LHCN-M2 (cell line): ENCODE measurements around the gene BCAS3. TPM values are rescaled to one million over a fixed set of nuclear protein-coding genes. Genes with fewer than 3 reads are reported as not detected.
"Not testable (repeated sequence)": the region's sequence is repeated elsewhere in the genome, so short reads cannot be mapped to it uniquely, and the experiment has no call there.

ENCODE experiments used
- DNase-seq: peaks from one replicate; pipeline ENCODE4 v3.0.0-alpha.2; 2012; ENCODE audit warnings: low read depth
- total RNA-seq: library from RNA; depleted of rRNA; stranded (reverse); fragments of >200 nt; gene quantifications from 2 replicates; pipeline ENCODE4 v1.2.3, GENCODE V29; 2014

BCAS3 gene
- total RNA-seq, 1 experiment from 2014 or later: 6.9 TPM

- DNase-seq: no peak
Measured at GRCh38 chr17:60790205-60790604, 112.6 kb downstream of the BCAS3 start.

DNA sequence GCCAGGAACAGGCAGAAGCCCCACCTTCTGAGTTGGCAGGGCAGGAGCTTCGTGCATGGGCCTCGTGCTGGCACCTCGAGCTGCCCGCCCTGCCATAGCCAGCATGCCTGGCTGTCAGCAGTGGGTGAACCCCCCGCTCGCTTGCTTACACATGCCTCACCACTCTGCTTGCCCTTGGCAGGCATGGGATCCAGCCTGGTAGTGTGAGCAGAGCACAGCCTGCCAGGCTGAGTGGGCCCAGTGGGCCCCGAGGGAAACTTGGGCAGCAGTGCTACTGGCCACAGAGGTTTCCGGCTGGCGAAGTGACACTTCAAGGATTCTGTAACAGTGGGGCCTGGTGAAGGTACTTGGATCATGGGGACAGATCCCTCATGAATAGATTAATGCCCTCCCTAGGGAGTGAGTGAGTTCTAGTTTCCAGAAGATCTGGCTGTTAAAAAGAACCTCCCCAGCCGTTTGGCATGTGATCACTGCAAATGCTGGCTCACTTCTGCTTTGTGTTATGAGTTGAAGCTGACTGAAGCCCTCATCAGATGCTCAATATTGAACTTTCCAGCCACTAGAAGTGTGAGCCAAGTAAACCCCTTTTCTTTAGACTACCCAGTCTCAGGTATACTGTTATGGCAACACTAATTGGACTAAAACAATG, 114.7 kb downstream of the BCAS3 start:
- DNase-seq: no peak

DNA sequence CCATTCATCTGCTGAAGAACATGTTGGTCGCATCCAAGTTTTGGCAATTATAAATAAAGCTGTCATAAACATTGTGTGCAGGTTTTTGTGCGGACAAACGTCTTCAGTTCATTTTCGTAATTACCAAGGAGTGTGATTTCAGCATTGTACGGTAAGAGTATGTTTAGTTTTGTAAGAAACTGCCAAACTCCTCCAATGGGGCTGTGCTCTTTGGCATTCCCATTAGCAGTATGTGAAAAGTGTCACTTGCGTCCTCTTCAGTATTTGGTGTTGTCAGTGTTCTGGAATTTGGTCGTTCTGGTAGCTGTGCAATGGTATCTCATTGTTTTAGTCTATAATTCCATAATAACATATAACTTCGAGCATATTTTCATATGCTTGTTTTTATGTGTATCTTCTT, 120.9 kb downstream of the BCAS3 start:
- no peak for DNase-seq

DNA sequence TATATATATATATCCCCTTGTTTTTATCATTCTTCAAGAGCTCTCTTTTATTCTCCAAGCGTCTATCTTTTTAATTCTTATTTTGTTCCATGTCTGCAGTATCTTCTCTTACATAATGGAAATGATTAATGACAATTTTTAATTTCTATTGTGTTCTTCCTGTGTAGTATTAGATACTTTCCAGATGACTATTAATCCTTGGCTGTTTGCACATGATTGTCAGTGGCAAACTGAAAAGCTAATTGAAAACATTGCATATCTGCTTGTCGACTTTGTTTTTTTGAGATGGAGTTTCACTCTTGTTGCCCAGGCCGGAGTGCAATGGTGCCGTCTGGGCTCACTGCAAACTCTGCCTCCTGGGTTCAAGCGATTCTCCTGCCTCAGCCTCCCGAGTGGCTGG, 124.7 kb downstream of the BCAS3 start:
- no peak for DNase-seq

DNA sequence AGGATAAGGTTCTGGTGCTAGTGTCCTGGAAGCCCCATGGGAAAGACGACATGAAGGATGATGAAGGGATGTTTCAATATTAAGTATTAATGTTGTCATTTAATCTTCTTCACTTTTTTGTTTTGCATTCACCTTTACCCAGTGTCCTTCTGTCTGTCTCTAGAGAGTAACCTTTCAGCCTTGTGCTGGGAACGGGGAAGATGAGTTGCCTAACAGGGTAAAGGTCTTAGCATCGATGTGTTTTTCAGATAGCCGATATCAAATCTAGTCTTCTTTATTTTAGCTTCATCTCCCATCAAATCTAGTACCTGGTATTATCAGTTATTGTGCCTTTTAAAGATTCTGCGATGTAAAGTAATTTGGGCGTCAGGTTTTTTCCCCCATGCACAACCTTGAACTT, 125.4 kb downstream of the BCAS3 start:
- DNase-seq: no peak

GRCh38 chr17:60804831-60805230, 127.2 kb downstream of the BCAS3 start:
- DNase-seq: no peak

DNA sequence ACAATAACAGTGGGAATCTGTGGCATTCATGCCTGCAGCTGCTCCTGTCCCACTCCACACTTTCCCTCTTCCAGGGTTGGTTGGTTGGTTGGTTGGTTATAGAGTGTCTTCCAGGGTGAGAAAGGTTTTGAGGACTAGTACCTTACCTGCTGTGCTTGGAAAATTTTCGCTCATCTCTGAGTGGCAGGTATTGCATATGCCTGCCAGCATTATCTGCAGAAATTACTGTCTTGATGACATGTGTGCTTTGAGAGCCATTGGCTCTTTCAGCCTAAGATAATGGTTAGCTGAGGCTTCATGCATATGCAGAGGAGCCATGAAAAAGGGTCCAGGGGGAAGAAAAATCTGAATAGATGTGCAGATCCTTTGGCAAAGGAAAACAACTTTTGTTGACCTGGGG, 131.8 kb downstream of the BCAS3 start:
- DNase-seq: no peak

DNA sequence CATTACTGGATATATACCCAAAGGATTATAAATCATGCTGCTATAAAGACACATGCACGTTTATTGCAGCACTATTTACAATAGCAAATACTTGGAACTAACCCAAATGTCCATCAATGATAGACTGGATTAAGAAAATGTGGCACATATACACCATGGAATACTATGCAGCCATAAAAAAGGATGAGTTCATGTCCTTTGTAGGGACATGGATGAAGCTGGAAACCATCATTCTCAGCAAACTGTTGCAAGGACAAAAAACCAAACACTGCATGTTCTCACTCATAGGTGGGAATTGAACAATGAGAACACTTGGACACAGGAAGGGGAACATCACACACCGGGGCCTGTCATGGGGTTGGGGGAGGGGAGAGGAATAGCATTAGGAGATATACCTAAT, 137.3 kb downstream of the BCAS3 start:
- not testable (repeated sequence) for DNase-seq

DNA sequence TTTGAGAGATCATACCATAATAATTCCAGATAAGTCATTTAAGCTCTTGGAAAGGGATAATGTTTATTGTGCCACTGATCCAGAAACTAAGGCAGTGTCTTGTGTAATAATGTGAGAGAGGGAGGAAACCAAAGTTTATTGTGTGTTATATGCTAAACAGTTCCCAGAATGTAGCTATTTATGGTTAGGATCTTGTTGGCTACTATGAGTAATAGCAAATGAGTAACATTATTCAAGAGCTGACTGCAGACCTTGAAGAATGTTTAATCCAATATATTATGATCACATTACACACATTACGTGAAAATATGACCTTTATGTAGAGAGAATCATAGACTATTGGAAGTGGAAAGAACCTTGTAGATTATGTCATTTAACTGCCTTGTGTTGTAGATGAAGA, 139.5 kb downstream of the BCAS3 start:
- DNase-seq: peak; percentile 83

GRCh38 chr17:60819447-60820130, 141.9 kb downstream of the BCAS3 start:
- DNase-seq: no peak

- no peak for DNase-seq
Measured at GRCh38 chr17:60823515-60823914, 145.9 kb downstream of the BCAS3 start.

DNA sequence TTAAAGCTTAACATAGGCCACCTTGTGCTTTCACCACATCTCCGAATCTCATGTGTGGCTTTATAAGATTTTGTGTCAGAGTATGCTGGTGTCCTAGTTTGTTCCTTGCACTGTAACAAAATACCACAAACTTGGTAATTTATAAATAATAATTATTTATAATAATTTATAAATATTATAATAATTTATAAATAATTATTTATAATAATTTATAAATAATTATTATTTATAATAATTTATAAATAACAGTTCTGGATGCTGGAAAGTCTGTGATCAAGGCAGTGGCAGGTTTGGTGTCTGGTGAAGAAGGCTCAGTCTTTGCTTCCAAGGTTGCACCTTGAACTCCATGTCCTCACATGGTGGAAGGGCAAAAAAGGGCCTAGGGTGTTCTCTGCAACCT, 147.7 kb downstream of the BCAS3 start:
- DNase-seq: no peak

GRCh38 chr17:60827943-60828342, 150.3 kb downstream of the BCAS3 start:
- DNase-seq: no peak

GRCh38 chr17:60832151-60832585, 154.5 kb downstream of the BCAS3 start:
- DNase-seq: no peak

DNA sequence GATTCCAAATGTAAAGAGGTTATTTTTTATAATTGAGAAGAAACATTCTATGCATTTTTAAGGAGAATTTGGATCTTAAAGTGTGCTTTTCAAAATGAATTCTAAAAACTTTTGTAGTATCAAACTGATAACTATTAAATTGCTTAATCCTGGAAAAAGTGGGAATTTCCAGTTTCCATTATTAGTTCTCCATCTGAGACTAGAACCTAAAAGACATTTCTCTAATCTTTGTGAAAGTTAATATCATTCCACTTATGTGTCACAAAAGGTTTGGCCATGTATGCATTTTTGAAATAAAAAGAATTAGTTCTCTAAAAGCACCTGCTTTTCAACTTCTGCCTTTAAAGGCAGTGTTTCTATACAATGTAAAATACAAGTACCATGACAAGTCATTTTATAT, 155.0 kb downstream of the BCAS3 start:
- DNase-seq: no peak

DNA sequence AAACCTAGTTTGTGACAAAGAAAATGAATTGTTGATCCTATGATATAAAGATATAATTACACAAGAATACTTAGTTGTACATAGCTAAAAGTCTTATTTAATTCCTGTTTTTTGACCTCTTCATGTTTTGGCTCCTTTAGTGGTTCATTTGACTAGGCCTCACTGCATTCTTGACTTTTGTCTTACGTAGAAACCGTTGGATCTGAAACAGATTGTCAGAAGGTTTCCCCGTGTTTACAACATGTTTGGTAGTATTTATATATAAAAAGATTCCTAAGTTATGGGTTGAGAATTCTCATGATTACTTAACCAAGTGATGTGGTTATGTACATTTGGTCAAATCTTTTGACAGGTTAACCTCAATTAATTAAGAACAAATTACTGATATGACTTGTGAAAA, 162.8 kb downstream of the BCAS3 start:
- no peak for DNase-seq

DNA sequence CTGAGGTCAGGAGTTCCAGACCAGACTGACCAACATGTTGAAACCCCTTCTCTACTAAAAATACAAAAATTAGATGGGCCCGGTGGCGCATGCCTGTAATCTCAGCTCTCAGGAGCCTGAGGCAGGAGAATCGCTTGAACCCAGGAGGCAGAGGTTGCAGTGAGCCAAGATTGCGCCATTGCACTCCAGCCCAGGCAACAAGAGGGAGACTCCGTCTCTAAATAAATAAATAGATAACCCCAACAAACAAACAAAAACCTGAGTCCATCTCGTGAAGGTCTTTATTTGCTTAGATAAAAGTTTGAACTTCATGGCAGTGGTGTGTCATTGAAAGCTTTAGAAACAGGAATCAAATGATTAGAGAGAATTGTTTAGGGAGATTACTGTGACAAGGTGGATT, 167.4 kb downstream of the BCAS3 start:
- no peak for DNase-seq

GRCh38 chr17:60846175-60846574, 168.5 kb downstream of the BCAS3 start:
- DNase-seq: no peak

DNA sequence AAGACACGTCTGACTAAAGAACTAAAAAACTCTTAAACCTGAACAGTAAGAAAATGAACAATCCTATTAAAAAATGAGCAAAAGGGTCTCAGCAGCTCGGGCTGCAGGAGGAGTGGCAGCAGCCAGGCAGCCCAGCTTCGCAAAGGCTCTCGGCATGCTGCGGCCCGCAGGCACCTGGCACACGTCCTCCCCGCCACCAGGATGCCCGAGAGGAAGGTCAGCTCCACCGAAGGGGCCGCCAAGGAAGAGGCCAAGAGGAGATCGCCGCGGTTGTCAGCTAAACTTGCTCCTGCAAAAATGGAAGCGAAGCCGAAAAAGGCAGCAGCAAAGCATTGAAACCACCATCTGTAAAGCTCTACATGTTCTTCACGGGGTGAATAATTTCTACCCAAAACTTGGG, 173.5 kb downstream of the BCAS3 start:
- no peak for DNase-seq

DNA sequence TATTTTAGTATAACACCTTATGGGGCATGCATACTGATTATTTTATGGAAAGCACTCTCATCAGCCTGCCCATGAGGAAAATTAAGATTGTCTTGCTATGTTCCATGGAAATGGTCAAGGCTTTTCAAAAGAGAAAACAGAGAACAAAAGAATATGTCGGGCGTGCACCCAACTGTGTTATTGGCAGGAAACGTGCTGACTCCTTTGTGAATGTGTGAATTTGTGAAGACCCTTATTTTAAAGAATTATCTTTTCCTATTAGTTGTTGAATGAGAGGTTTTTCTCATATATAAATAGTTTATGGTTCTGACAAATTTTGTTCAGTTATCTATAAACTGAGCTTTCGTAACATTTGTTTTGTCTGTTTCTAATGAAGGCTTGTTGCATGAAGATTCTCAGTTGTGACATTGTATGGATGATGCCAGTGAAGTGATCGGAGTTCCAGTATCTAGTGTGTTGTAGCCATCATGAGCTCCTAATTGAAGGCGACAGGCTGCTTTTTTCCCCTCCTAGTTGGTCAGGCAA, 180.0 kb downstream of the BCAS3 start:
- no peak for DNase-seq

DNA sequence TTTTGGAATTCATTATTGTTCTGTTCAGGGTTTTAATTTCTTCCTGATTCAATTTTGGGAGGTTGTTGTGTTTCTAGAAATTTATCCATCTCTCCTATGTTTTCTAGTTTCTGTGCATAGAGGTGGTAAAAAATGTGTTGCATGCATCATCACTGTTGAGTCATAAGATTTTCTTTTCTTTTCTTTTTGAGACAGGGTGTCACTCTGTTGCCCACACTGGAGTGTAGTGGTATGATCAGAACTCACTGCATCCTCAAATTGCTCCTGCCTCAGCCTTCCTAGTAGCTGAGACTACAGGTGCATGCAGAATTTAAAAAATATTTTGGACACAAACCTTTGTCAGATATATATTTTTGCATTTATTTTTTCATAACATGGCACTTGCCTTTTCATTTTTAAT, 184.8 kb downstream of the BCAS3 start:
- peak; percentile 2 for DNase-seq

DNA sequence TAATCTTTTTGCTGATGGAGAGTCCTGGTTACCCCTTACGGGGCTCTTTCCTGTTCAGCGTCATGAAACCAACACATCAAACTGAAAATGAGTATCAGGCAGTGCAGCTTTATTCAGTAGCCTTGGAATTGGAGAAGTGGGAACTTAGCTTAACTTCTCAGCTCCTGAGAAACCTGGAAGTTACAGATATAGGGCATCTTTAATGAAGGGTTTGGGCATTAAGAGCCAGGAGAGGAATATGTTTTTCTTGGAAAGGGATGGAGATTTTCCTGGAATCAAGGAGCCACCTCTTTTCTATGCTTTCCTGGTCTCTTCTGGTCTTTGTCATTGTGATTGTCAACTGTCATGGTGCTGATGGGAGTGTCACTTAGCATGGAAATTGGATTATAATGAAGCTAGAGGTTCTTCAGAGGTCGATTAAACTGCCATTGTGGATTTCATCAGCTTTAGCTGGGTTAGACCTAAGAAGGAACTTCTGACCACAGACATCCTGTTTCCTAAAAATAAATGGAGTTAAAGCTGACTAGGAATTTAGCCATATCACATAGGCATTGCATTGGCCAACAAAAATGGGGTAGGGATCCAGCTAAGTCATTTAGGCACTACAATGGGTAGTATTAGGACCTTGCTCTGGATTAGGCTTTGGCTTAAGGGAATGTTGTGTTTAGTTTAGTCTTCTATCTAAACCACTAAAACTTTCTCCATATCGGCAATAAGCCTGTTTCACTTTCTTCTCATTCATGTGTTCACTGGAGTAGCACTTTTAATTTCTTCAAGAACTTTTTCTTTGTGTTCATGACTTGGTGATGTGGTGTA, 186.4 kb downstream of the BCAS3 start:
- peak; percentile 20 for DNase-seq

DNA sequence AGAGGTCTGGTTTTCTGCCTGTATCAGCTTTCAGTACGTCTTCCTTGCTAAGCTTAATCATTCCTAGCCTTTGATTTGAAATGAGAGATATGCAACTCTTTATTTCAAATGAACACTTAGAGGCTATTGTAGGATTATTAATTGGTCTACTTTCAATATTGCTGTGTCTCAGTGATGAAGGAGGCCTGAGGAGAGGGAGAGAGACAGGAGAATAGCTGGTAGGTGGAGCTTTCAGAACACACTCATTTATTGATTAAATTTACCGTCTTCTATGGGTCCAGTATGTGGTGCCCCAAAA, 187.0 kb downstream of the BCAS3 start:
- no peak for DNase-seq
